GM12892 (cell line): ENCODE measurements around the gene COL20A1.

ENCODE experiments used
- POLR2A ChIP-seq: IDR thresholded peaks from 2 replicates; pipeline ENCODE4 v1.6.1; 2011; ENCODE audit warnings: low read depth, low read length, control low read depth
- POLR2AphosphoS5 ChIP-seq: IDR thresholded peaks from 2 replicates; pipeline ENCODE4 v1.6.1; 2011; ENCODE audit warnings: low read depth, low read length, control low read depth
- TAF1 ChIP-seq: IDR thresholded peaks from 2 replicates; pipeline ENCODE4 v1.6.1; 2011; ENCODE audit warnings: low read depth, mild to moderate bottlenecking, control low read depth, low read length, borderline replicate concordance

DNA sequence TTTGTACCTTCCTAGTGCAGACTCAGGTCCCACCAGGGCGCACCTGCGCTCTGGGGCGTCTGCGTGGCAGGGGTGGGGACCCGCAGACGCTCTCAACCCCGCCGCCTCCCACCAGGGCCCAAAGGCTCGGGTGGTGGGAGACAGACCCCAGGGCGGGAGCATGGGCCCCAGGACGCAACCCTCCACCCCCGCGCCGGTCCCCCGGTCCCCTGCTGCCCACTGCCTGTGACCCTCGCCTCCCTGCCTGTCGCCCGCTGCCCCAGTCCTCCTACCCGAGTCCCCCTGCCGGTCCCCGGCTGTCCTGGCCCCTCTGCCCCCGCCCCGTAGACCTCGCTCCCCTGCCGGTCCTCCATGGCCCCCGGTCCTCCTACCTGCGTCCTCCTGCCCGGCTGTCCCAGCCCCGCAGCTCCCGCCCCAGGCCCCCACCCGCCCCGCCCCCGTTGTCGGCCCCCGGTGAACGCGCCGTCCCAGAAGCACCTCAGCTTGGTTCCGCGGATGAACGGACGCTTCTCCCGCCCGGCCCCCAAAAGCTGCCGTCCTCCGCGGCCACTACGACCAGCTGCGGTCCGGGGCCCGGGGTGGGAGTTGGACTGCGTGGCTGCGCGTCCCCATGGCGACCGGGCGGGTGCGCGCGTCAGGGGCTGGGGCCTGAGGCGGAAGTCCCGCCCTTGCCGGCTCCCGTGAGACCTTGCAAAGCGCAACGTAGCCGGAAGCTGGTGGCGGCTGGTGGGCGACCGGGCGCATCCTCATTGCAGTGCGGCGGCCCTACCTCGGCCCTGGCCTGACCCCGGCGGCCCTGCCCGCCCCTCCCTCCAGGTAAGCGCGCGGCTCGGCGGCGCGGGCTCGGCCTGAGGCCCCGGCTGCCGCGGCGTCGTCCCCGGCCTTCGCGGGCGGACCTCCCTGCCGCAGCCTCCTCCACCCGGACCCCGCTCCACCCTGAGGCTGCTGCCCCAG, 20.6 kb upstream of the COL20A1 start, which contains the start of gene ARFGAP1:
- TF ChIP-seq POLR2A = peak; percentile 86; the same call in 1 of the 2 replicates
- TF ChIP-seq TAF1 = 0 out of 2 replicates have a peak, but pooled peaks have one; percentile 51
- peak; percentile 66; the same call in 1 of the 2 replicates for TF ChIP-seq POLR2AphosphoS5
